ENCODE results near the gene DFFA.

DNA sequence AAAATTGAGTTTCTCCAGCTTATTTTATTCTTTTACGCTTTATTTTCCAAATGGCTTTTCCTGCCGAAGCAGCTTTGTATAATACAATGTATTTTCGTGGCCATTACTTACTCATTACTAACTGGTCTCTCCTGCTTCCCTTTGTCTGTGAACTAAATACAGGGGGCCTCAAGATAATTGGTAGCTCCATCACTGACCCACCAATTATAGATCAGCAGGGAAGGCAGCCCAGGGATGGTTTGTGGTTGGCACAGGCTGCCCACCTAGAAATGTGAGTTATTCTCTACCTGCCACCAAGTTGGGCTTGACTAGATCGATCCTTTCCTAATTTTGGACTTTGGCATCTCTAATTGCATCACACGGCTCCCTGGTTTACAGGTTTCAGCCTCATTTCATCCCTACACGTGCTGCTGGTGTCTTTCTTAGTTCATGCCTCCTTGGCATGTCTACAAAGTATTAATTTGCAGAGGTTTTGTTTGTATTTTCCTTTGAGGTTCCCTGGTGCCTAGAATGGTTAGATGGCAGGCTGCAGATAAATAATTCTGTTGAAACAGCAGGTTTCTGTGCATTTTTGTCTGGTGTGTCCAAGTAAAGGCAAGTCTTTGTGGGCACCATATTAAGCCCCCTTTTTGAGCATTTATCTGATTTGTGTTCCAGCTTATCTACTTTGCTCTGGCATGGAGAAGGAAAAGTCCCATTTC lies 37.6 kb upstream of the DFFA start:
- TF ChIP-seq POLR2A (IDR thresholded peaks at IDR 0.05; ENCODE audit: low read depth, low read length) (no peak), POLR2AphosphoS5 (IDR thresholded peaks at IDR 0.05; ENCODE audit: low read depth, low read length) (no peak)

Data from GM12892 (cell line).